Glutamatergic neuron (in vitro differentiated cells): Measurements from ENCODE around the gene BAG3. TPM values are rescaled to one million over a fixed set of nuclear protein-coding genes. Genes with fewer than 3 reads are reported as not detected.

ENCODE experiments used
- DNase-seq: peaks from one replicate; pipeline ENCODE4 v3.0.0; 2022
- H3K27ac Mint-ChIP-seq: one replicate; pipeline ENCODE4 v1.8.0; 2020; ENCODE audit warnings: mild to moderate bottlenecking, mixed read lengths, inconsistent platforms; ENCODE audit not compliant: unreplicated experiment
- H3K27me3 Mint-ChIP-seq: one replicate; pipeline ENCODE4 v1.8.0; 2020; ENCODE audit warnings: mild to moderate bottlenecking, moderate library complexity, mixed read lengths, inconsistent platforms; ENCODE audit not compliant: unreplicated experiment
- H3K36me3 Mint-ChIP-seq: one replicate; pipeline ENCODE4 v1.8.0; 2020; ENCODE audit warnings: mild to moderate bottlenecking, mixed read lengths, inconsistent platforms; ENCODE audit not compliant: unreplicated experiment
- H3K4me1 Mint-ChIP-seq: one replicate; pipeline ENCODE4 v1.8.0; 2020; ENCODE audit warnings: mild to moderate bottlenecking, low read depth, mixed read lengths, inconsistent platforms; ENCODE audit not compliant: unreplicated experiment
- H3K4me3 Mint-ChIP-seq: one replicate; pipeline ENCODE4 v1.8.0; 2020; ENCODE audit warnings: mild to moderate bottlenecking, mixed read lengths, inconsistent platforms; ENCODE audit not compliant: unreplicated experiment
- H3K9me3 Mint-ChIP-seq: one replicate; pipeline ENCODE4 v1.8.0; 2020; ENCODE audit warnings: mild to moderate bottlenecking, moderate library complexity, mixed read lengths, inconsistent platforms; ENCODE audit not compliant: unreplicated experiment
- CTCF ChIP-seq: fragments of 200-600 bp; sonication (generic); IDR thresholded peaks from one replicate; pipeline ENCODE4 v1.5.0; 2021; ENCODE audit not compliant: partially characterized antibody, unreplicated experiment
- long read RNA-seq: library from polyadenylated mRNA; unstranded; transcript quantifications from one replicate; pipeline ENCODE4 v2.0.0, GENCODE V29; 2020; ENCODE audit not compliant: unreplicated experiment
- total RNA-seq: library from RNA; stranded (reverse); fragmentation: NEBNext Ultra II Directional; extraction: Animal tissue kit (Norgen Biotek cat#: 25700); gene quantifications from one replicate; pipeline ENCODE4 v1.2.1, GENCODE V29; 2021; ENCODE audit not compliant: unreplicated experiment

The BAG3 gene
- 15.7 TPM for total RNA-seq
- long read RNA-seq, transcript BAG3-201 (4 exons, 2,571 nt): major isoform, 6 of 8 reads
- long read RNA-seq, partial matches to known transcripts: 1 of 8 reads
- long read RNA-seq, other reads (novel, unspliced or antisense): 1 of 8 reads

- Mint-ChIP-seq H3K27ac (peak within 1 kb of the TSS; percentile 91), H3K27me3 (no peaks in the 10 kb centered on the region), H3K4me3 (peak within 1 kb of the TSS; percentile 93), H3K9me3 (peaks cover 3% of the 10 kb centered on the region), H3K36me3 (peaks cover 11% of the 10 kb centered on the region), H3K4me1 (peaks cover 20% of the 10 kb centered on the region)
- peak; percentile 87 for DNase-seq
- TF ChIP-seq CTCF: no peak
Observed at GRCh38 chr10:119650692-119651513, at the start of gene BAG3. TSS of gene BAG3 (plus strand) at chr10:119651380. CDS start at chr10:119651676, 296 bp downstream.

GRCh38 chr10:119602241-119603095 is 48.7 kb upstream of the BAG3 start:
- DNase-seq: peak; percentile 56
- Mint-ChIP-seq H3K27ac (no peak overlapping the region), H3K9me3 (peaks cover 2% of the 10 kb centered on the region), H3K36me3 (no peaks in the 10 kb centered on the region), H3K4me1 (peaks cover 4% of the 10 kb centered on the region), H3K27me3 (peaks cover 1% of the 10 kb centered on the region), H3K4me3 (no peak overlapping the region)
- TF ChIP-seq CTCF: peak; percentile 49

GRCh38 chr10:119604468-119604867 is 46.7 kb upstream of the BAG3 start:
- Mint-ChIP-seq H3K27ac (no peak overlapping the region), H3K4me3 (no peak overlapping the region), H3K36me3 (no peaks in the 10 kb centered on the region), H3K4me1 (peaks cover 3% of the 10 kb centered on the region), H3K27me3 (peaks cover 1% of the 10 kb centered on the region), H3K9me3 (peaks cover 2% of the 10 kb centered on the region)
- no peak for TF ChIP-seq CTCF
- no peak for DNase-seq

- TF ChIP-seq CTCF: no peak
- DNase-seq: peak; percentile 29
- peaks cover 5% of the 10 kb centered on the region for H3K9me3 Mint-ChIP-seq
- peaks cover 3% of the 10 kb centered on the region for H3K27me3 Mint-ChIP-seq
- H3K4me1 Mint-ChIP-seq: peaks cover 1% of the 10 kb centered on the region
- no peak overlapping the region for H3K4me3 Mint-ChIP-seq
- H3K27ac Mint-ChIP-seq: no peak overlapping the region
- peaks cover 10% of the 10 kb centered on the region for H3K36me3 Mint-ChIP-seq
Observed at GRCh38 chr10:119608316-119609155, 42.6 kb upstream of the BAG3 start.
